HG02885 (cell line): ENCODE data around the gene KLHDC9.
"Not testable (repeated sequence)": the region's sequence is repeated elsewhere in the genome, so short reads cannot be mapped to it uniquely, and the experiment has no call there.

Source experiments
- ATAC-seq: cut with Tn5 transposase; IDR thresholded peaks from one replicate; pipeline ENCODE4 v1.9.1; 2021; ENCODE audit warnings: mild to moderate bottlenecking; ENCODE audit not compliant: unreplicated experiment, poor library complexity

Gene KLHDC9

DNA sequence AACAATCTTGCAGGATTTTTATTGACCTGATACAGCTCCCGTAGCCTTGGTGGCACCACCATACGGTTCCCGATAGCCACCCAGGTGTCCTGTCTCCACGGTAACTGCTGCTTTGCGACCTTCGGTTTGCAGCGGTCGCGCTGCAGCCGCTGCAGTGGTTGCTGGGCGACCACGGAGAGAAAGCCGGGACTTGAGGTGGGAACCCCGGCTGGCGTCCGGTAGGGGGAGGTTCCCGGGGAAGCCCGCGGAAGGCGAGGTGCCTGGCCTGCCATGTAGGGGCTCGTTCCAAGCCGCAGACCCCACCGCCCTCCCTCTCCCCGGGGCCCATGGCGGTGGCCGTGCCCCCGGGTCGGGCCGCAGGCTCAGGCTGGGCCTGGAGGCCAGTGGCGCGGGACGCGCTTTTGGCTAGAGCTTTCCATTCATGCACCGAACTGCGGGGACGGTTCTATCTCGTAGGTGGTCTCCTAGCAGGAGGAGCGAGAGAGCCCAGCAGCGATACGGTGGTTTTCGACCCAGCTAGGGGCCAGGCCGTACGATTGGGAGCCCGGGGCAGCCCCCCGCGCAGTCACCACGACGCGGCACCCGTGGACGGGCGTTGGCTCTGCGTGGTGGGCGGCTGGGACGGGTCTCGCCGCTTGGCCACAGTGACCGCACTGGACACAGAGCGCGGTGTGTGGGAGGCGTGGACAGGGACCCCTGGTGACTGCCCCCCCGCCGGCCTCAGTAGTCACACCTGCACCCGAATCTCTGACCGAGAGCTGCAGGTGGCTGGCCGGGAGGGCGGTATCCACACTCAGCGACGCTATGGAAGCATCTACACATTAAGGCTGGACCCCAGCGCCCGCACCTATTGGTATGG lies at the start of gene KLHDC9:
Gene KLHDC9 (plus strand): TSS at position 152 of the 859 bp plus-strand sequence. CDS start 175 bp downstream, at position 327.
- peak; percentile 76 for ATAC-seq

DNA sequence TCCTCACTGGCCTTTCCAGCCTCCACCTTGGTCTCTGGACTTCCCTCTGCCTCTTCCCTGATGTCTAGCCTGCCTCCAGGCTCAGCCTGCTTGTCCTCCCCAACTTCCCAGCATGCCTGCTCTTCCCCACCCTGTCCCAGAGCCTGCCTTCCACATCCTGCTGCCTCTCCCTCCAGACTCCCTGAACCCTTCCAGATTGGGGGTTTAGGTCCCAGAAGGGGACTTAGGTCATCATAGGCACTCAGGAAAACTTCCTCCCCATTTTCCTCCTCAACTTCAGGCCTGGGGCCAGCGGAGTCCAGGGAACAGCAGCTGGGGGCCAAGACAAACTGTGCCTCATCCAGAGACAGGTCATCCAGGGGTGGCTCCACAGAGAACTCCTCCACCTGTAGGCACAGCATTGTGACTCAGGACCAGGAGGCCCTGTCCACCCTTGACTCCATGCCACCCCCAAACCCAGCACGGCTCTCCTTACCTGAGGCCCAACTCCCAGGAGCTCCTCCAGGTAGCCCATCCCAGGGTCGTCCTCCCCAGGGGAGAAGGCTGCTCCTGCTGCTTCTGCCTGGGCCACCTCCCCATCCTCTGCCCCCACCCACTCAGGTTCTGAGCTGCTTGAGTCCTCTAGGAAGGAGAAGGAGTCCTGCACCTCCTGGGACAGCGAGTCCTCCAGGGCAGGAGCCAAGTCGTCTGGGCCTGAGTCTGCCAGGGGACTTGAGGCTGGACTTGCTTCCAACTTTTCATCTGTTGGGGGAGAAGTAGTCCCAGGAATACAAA lies 49.0 kb upstream of the KLHDC9 start:
- no peak for ATAC-seq

- ATAC-seq: no peak
Observed at GRCh38 chr1:161051219-161051618, 46.9 kb upstream of the KLHDC9 start.

- no peak for ATAC-seq
Observed at GRCh38 chr1:161052899-161053298, 45.3 kb upstream of the KLHDC9 start.

DNA sequence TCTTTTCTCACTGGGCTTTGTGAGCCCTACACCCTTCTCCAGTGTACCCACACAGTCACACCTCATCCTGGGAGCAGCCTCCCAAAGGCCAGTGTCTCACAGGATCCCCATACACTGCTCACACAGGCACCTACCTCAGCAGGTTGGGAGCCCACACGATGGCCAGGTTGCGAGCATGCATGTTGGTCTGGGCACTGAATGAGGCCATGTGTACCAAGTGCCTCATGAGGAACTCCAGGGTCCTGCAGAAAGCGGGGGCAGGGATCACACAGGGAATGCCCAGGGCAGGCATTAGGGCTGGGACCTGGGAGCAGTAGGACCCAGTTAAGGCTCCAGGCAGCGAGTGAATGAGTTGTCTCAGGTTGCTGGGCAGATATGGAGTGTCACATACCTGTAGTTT lies 43.9 kb upstream of the KLHDC9 start:
- ATAC-seq: no peak

DNA sequence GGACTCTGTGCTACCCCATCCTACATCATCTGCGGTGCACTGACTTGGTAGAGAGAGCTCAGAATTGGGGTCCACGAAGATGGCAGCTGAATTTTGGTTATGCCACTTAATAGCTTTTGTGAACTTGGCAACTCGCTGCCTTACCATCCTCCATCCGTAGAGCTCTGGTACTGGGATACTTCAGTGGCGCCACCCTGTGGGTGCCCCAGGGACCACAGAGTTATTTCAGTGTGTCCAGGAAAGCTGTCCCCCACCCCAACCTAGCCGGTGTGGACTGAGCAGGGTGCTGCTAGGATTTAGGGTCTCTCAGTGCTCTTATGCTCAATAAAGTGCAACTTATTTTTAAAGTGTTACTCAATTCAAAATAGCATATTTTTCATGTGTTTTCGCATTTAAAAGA lies 43.4 kb upstream of the KLHDC9 start:
- ATAC-seq: no peak

DNA sequence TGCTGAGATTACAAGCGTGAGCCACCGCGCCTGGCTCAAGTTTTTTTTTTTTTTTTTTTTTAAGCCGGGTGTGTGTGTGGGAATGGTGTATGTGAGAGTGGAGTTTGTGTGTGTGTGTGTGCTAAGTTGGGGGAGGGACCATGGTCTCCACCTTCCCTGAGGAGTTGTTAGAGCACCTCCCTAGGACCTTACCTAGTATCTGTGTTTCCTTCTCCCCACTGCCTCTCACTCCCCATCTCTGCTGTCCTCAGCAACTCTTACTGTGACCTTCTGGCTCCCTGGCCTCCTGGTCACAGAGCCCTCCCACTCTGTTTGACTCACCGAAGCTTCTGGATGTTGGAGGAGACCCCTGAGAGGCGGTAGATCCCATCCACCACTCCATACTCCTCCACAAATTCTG lies 38.9 kb upstream of the KLHDC9 start:
- no peak for ATAC-seq

- ATAC-seq: no peak
Observed at GRCh38 chr1:161061419-161061818, 36.7 kb upstream of the KLHDC9 start.

- ATAC-seq: not testable (repeated sequence)
Observed at GRCh38 chr1:161063936-161064335, 34.2 kb upstream of the KLHDC9 start.

- ATAC-seq: not testable (repeated sequence)
Observed at GRCh38 chr1:161065681-161066080, 32.5 kb upstream of the KLHDC9 start.

GRCh38 chr1:161066694-161067093 lies 31.5 kb upstream of the KLHDC9 start:
- no peak for ATAC-seq

DNA sequence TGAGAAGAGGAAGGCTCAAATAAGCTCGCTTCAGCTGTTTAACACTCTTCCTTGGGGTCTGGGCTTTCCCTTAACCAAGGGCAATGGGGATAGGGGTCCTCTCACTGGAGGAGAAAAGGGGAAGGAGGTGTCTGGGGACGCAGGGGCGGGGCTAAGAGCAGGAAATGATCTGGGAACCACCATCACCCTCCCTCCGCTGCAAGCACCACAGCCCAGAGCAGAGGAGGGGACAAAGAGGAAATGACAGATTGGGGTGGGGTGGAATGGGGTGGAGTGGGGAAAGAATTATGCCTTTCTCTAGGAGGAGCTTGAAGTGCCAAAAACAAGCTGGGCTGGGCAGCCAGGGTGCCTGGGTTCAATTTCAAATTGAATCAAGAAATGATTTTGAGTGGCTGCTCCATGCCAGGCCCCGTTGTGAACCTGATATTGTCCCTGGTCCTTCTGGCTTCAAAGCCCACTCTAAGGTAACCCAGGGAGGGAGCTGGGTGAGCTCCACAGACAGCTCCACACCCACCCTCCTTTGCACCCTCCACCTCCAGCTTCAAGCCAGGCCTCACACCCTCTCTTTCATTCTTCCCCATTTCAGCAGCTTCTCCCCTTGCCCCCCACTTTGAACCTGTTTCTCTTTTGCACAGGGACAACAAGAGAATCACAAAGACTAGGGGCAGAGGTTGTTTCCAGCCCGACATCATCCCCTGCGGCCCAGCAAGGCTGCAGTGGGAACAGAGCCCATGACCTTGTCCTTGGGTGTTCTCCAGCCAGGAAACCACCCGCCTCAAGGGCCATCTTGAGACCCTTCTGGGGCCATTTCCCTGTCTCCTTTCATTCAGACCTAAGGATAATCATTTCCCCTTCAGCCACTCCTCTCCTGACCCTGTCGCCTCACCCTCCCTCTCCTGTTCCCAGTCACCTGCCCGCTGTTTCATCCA lies 29.6 kb upstream of the KLHDC9 start:
- peak; percentile 63 for ATAC-seq

- peak; percentile 2 for ATAC-seq
Observed at GRCh38 chr1:161069241-161069640, 28.9 kb upstream of the KLHDC9 start.

DNA sequence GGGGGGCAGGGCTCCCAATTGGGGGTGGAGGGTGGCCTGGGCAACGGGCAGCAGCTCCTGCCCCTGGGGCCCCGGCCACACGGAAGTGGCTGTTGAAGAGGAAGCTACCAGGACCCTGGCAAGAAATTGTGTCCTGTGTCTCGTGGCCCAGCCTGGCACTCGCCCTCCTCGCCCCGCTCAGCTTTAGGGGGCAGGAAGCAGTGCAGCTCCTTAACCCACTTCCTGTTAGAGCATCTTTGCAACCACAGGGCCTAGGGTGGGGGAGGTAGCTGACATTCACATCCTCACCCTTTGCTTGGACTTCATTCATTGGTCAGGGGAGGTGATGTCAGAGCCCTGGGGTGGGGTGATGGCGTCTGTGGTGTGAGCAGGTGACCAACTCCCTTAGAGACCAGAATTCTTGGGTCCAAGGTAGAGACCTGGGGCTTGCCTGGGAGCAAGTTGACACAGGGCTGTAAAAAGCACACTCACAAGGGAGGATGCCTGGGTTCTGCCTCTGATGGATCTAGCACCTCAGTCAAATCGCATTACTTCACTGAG lies 28.4 kb upstream of the KLHDC9 start, which contains the start of gene ARHGAP30:
Gene ARHGAP30 (minus strand): TSS at position 161 of the 540 bp plus-strand sequence. CDS start 267 bp downstream, outside the sequence.
- peak; percentile 89 for ATAC-seq

DNA sequence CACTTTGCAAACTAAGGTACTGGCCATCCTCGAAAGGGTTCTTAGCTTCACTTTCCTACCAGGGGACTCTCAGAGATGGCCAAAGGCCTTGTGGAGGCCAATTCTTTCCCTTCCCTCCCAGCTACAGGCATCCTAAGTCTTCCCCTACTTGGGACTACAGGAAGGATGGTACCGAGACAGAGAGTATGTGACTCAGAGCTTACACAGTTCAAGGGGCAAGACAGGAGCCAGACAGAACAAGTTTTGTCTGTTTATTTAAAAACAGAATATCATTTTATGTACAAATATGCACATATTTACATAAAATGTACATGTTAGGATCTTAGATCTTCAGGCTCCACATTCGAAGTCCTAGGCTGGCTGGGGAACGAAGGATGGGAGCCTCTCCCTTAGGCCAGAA lies 27.4 kb upstream of the KLHDC9 start:
- no peak for ATAC-seq

DNA sequence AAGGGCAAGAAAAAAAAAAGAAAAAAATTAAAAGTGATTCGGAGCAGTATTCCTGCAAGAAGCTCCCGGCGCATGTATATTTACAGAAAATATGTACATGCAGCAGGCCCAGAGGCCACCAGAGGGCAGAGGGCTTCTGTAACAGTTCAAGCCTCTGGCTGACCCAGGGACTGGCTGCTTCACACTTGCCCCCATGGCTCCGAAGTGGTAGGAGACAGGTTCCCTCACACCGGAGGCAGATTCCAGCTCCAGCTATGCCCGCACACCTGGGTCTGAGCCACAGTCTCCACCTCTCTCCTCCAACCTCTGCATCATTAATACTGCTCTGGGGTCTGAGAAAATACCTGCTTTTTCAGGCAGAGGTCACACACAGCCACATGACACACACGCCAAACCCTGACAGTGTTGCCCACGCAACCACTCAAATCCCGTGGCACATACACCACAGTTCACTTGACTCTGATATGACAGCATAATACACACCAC lies 26.2 kb upstream of the KLHDC9 start:
- ATAC-seq: no peak

GRCh38 chr1:161072751-161073449 lies 25.3 kb upstream of the KLHDC9 start:
- no peak for ATAC-seq

GRCh38 chr1:161073474-161074121 lies 24.6 kb upstream of the KLHDC9 start:
- no peak for ATAC-seq
